C4-2B (cell line): ENCODE results near the gene GRIK4.

ENCODE experiments used
- H3K27ac ChIP-seq: fragments of 450-650 bp; 2 replicates; pipeline ENCODE4 v1.5.1; 2017
- ZFX ChIP-seq: fragments of 450-650 bp; IDR thresholded peaks from 2 replicates; pipeline ENCODE4 v1.6.1; 2017
- TF ChIP-seq, protein P1 (sequence below): fragments of 450-650 bp; conservative IDR thresholded peaks from 2 replicates; pipeline ENCODE4 v1.5.1; 2017; ENCODE audit warnings: mild to moderate bottlenecking

GRIK4 gene

DNA sequence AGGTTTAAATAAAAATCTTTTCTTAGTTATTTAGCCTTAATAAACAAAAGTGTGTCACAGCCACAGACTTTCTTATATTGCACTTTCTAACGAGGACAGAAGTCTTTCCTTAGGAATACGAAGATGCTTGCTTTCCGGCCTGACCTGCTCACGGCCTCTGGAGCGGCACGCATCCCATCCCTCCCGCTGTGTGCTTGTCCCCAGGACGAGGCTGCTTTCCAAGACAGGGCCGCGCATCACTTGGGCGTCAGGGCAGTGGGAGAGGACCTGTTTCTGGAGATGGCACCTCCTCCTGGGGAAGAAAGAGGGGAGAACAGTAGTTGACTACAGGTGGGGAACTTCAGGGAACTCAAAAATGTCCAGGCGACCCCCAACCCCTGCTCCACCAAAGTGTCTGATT, 26.4 kb downstream of the GRIK4 start:
- TF ChIP-seq, protein P1, sequence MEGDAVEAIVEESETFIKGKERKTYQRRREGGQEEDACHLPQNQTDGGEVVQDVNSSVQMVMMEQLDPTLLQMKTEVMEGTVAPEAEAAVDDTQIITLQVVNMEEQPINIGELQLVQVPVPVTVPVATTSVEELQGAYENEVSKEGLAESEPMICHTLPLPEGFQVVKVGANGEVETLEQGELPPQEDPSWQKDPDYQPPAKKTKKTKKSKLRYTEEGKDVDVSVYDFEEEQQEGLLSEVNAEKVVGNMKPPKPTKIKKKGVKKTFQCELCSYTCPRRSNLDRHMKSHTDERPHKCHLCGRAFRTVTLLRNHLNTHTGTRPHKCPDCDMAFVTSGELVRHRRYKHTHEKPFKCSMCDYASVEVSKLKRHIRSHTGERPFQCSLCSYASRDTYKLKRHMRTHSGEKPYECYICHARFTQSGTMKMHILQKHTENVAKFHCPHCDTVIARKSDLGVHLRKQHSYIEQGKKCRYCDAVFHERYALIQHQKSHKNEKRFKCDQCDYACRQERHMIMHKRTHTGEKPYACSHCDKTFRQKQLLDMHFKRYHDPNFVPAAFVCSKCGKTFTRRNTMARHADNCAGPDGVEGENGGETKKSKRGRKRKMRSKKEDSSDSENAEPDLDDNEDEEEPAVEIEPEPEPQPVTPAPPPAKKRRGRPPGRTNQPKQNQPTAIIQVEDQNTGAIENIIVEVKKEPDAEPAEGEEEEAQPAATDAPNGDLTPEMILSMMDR: no peak
- no peak for TF ChIP-seq ZFX
- no peak overlapping the region for H3K27ac ChIP-seq

DNA sequence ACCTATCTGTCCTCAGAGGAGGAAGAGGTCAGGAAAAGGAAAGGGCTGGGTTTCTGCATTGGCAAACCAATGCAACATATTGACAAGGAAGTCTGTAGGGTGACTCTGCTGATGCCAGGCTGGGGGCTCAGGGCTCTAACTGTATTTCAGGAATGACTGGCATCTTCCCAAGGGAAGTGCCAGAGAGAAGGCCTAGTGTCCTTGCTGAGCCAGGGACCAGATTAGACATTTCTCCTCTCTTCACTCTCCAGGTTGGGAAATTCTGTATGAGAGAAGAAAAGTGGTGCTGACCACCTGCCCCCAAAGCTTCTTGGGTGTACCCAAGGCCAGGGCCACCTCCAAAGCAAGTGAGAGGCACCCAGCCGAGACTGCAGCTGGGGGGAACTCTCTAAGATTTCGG, 27.2 kb downstream of the GRIK4 start:
- TF ChIP-seq ZFX: no peak
- TF ChIP-seq, protein P1: no peak
- no peak overlapping the region for H3K27ac ChIP-seq

DNA sequence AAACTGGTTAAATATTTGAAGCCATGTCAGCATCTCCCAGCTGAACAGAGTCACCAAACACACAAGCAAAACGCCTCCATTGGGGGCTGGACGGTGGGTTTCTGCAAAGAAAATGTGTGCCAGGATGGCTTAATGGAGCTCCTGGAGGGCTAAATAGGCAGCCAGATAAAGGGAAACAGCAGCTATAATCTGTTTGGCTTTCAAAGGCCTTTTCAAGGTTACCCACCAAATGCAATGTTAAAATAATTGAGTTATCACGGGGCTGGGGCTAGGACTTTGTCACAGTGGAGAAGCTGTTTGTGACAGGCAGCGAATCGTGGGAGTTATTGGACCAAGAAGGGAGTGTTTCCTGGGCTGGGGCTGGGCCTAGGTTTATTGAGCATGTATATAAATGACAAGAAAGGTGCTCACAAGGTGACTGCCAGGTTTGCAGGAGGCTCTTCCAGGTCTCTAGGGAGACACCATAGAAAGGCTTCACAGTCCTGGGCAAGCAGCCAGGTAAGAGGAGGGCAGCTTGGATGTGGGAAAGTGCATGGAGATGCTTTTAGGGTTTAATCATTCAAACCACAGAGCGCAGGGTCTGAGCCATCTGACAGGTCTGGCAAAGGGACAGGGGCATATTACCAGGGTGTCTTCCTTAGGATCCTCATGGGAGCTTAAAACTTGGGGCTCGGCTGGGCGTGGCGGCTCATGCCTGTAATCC, 28.3 kb downstream of the GRIK4 start:
- TF ChIP-seq, protein P1: no peak
- TF ChIP-seq ZFX: no peak
- H3K27ac ChIP-seq: no peak overlapping the region

DNA sequence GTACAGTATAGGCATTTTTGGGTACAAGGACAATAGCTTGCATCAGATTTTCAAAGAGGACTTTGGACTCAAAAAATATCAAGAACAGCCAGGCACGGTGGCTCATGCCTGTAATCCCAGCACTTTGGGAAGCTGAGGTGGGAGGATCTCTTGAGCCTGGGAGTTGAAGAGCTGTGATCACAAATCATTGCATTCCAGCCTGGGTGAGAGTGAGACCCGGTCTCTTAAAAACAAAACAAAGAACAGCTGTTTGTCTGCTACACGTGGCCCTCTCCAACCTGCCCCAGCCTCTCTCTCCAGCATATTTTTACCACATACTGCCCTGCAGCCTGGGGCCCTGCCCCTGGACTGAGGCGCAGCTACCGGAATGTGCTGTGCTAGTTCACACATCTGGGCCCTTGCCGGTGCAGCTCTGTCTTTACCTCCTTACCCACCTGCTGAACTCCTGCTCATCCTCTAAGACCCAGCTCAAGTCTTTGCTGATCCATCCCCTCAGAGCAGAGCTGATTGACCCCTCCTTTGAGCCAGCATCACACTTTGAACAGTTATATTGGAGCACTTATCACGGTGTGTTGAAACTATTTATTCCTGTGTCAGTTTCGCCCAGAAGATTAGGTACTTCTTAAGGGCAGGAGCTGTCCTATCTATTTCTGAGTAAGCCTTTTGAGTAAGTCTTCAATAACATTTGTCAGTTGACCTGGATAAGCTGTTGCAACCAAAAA, 29.4 kb downstream of the GRIK4 start:
- no peak overlapping the region for H3K27ac ChIP-seq
- TF ChIP-seq, protein P1: no peak
- no peak for TF ChIP-seq ZFX

DNA sequence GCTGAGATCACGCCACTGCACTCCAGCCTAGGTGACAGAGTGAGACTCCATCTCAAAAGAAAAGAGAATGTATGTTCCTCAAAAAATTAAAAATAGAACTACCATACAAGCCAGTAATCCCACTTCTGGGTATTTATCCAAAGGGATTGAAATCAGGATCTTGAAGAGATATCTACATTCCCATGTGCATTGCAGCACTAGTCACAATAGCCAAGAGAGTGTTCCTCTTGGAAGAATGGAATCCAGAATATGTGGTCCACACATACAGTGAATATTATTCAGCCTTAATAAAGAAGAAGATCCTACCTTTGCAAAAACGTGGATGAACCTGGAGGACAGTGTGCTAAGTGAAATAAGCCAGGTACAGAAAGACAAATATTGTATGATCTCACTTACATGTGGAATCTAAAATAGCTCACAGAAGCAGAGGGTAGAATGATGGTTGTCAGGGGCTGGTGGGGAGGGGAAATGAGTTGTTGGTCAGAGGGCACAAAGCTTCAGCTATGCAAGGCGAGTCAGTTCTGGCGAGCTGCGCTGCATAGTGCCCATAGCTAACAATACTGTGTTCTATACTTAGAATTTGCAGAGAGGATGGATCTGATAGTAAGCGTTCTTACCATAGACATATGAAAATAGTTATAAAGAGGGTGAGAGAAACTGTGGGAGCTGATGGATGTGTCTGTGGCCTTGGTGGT, 32.1 kb downstream of the GRIK4 start:
- TF ChIP-seq, protein P1: no peak
- TF ChIP-seq ZFX: no peak
- H3K27ac ChIP-seq: no peak overlapping the region

DNA sequence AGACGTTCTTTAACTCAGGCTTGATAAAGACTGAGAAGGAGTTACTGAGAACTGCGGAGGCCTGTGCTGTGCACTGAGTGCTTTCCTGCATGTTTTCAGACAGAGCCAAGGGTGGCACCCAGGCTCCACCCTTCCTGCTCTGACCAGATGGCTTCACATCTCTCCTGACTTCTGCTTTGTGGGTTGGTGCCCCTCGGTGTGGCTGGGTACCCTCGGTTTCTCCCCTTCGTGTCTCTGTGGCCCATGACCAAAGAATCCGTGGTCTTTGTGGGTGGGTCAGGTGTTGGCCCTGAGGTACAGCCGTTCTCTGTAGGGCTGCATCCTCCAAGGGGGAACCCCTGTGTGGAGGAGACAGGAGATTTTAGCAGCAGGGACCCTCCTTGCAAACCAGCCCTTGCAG, 34.3 kb downstream of the GRIK4 start:
- no peak for TF ChIP-seq ZFX
- TF ChIP-seq, protein P1: no peak
- H3K27ac ChIP-seq: no peak overlapping the region
